A549 (cell line): ENCODE measurements around the gene DVL2. TPM values are rescaled to one million over a fixed set of nuclear protein-coding genes. Genes with fewer than 3 reads are reported as not detected.

Experiments used
- ATAC-seq, 2 experiments: fragments of 200-7000 bp in 1 of 2; fragments of >200 bp in 1 of 2; cut with Nextera tagmentation in 1 of 2; cut with Tn5 transposase in 1 of 2; 3 replicates each; pipeline versions ENCODE4 v1.8.0 to v1.9.1; 2018 to 2020; ENCODE audit warnings: mild to moderate bottlenecking in 1 of 2, moderate library complexity in 1 of 2
- CTCF ChIA-PET: fragments of 300-600 bp; sonication (Branson Sonifier 250); formaldehyde crosslinking; extraction: SDS; loops from one replicate; lab custom pipeline; 2021; ENCODE audit warnings: antibody characterized with exemption, inconsistent platforms; lab: Yijun Ruan, JAX
- POLR2A ChIA-PET: fragments of 350-600 bp; formaldehyde crosslinking; extraction: SDS; loops from one replicate; lab custom pipeline; 2021; ENCODE audit warnings: antibody characterized with exemption, inconsistent platforms; lab: Yijun Ruan, JAX
- DNase-seq, 2 experiments: peaks; one replicate each; pipeline versions ENCODE4 v3.0.0 to v3.0.0-alpha.2; 2011 to 2016; ENCODE audit warnings: low read depth in 1 of 2, low spot score in 1 of 2
- FAIRE-seq: peaks from 2 replicates; lab custom pipeline; 2011; peaks lifted over from hg19 to GRCh38; lab: Jason Lieb, UNC
- H3K27ac ChIP-seq, 2 experiments: fragments of >200 bp; sonication (Bioruptor Twin); formaldehyde crosslinking; 3 replicates each; pipeline ENCODE4 v1.5.1; 2016 to 2017
- H3K4me1 ChIP-seq: fragments of >200 bp; sonication (Bioruptor Twin); formaldehyde crosslinking; 3 replicates; pipeline ENCODE4 v1.6.1; 2016
- H3K4me2 ChIP-seq: fragments of >200 bp; sonication (Bioruptor Twin); formaldehyde crosslinking; 3 replicates; pipeline ENCODE4 v1.6.1; 2016
- H3K4me3 ChIP-seq: fragments of >200 bp; sonication (Bioruptor Twin); formaldehyde crosslinking; 3 replicates; pipeline ENCODE4 v1.5.1; 2016
- H3K9me3 ChIP-seq: fragments of >200 bp; sonication (Bioruptor Twin); formaldehyde crosslinking; 3 replicates; pipeline ENCODE4 v1.6.1; 2016
- BHLHE40 ChIP-seq: IDR thresholded peaks from 2 replicates; pipeline ENCODE4 v1.6.1; 2012; ENCODE audit warnings: low read depth, low read length, inconsistent platforms
- CBX8 ChIP-seq: fragments of 200-600 bp; sonication (generic); IDR thresholded peaks from 2 replicates; pipeline ENCODE4 v1.6.1; 2016
- CEBPB ChIP-seq, 2 experiments: fragments of >200 bp in 1 of 2; sonication (Bioruptor Twin) in 1 of 2; formaldehyde crosslinking in 1 of 2; IDR thresholded peaks; 2 replicates each; pipeline ENCODE4 v1.6.1; 2012 to 2016
- CHD2 ChIP-seq: fragments of 150-350 bp; IDR thresholded peaks from 2 replicates; pipeline ENCODE4 v1.6.1; 2014; ENCODE audit warnings: low read length; ENCODE audit not compliant: partially characterized antibody
- CHD4 ChIP-seq: fragments of 200-600 bp; sonication (generic); IDR thresholded peaks from 2 replicates; pipeline ENCODE4 v1.6.1; 2016; ENCODE audit warnings: antibody characterized with exemption, mild to moderate bottlenecking, borderline replicate concordance
- ESRRA ChIP-seq: fragments of 150-350 bp; IDR thresholded peaks from 2 replicates; pipeline ENCODE4 v1.6.1; 2014; ENCODE audit warnings: mild to moderate bottlenecking, low read length, borderline replicate concordance
- FOXS1 ChIP-seq: fragments of 250-450 bp; sonication (Bioruptor Pico); IDR thresholded peaks from 2 replicates; pipeline ENCODE4 v1.5.0; 2020; ENCODE audit warnings: mild to moderate bottlenecking, moderate library complexity
- HDAC2 ChIP-seq: fragments of 200-600 bp; sonication (generic); IDR thresholded peaks from 2 replicates; pipeline ENCODE4 v1.6.1; 2016
- HEYL ChIP-seq: fragments of 250-450 bp; sonication (Bioruptor Pico); IDR thresholded peaks from 2 replicates; pipeline ENCODE4 v1.8.0; 2021; ENCODE audit warnings: mild to moderate bottlenecking, moderate library complexity
- HOXB13 ChIP-seq: fragments of 250-450 bp; sonication (Bioruptor Pico); IDR thresholded peaks from 2 replicates; pipeline ENCODE4 v1.5.0; 2020; ENCODE audit warnings: low read depth, mild to moderate bottlenecking, moderate library complexity
- JUN ChIP-seq, 2 experiments: fragments of >200 bp; sonication (Bioruptor Twin); formaldehyde crosslinking; IDR thresholded peaks; 2 replicates in 1 of 2; 3 replicates in 1 of 2; pipeline ENCODE4 v1.6.1; 2016 to 2017
- KDM5A ChIP-seq: fragments of 200-600 bp; sonication (generic); IDR thresholded peaks from 2 replicates; pipeline ENCODE4 v1.6.1; 2016; ENCODE audit warnings: antibody characterized with exemption, mild to moderate bottlenecking
- MAZ ChIP-seq: fragments of 150-350 bp; IDR thresholded peaks from 2 replicates; pipeline ENCODE4 v1.6.1; 2014; ENCODE audit warnings: antibody characterized with exemption, low read depth, low read length, borderline replicate concordance
- MYC ChIP-seq: IDR thresholded peaks from 2 replicates; pipeline ENCODE4 v1.6.1; 2012; ENCODE audit warnings: mild to moderate bottlenecking, inconsistent platforms, low read length, improper control_type of control experiment, borderline replicate concordance
- NR3C1 ChIP-seq: fragments of >200 bp; sonication (Bioruptor Twin); formaldehyde crosslinking; IDR thresholded peaks from 3 replicates; pipeline ENCODE4 v1.6.1; 2017
- PHF8 ChIP-seq: fragments of 200-600 bp; sonication (generic); IDR thresholded peaks from 2 replicates; pipeline ENCODE4 v1.6.1; 2016; ENCODE audit warnings: low read depth, mild to moderate bottlenecking, antibody characterized with exemption, moderate library complexity, borderline replicate concordance
- POLR2AphosphoS2 ChIP-seq: conservative IDR thresholded peaks from 2 replicates; pipeline ENCODE4 v1.6.1; 2012; ENCODE audit warnings: low read length, improper control_type of control experiment, inconsistent platforms
- RAD21 ChIP-seq, 2 experiments: fragments of >200 bp in 1 of 2; sonication (Bioruptor Twin) in 1 of 2; formaldehyde crosslinking in 1 of 2; IDR thresholded peaks in 1 of 2; conservative IDR thresholded peaks in 1 of 2; 2 replicates in 1 of 2; 3 replicates in 1 of 2; pipeline ENCODE4 v1.6.1; 2012 to 2018; ENCODE audit warnings: inconsistent platforms in 1 of 2
- RARB ChIP-seq: fragments of 250-450 bp; sonication (Bioruptor Pico); IDR thresholded peaks from 2 replicates; pipeline ENCODE4 v1.8.0; 2021; ENCODE audit warnings: mild to moderate bottlenecking, moderate library complexity
- RCOR1 ChIP-seq: fragments of 150-350 bp; IDR thresholded peaks from 2 replicates; pipeline ENCODE4 v1.6.1; 2014; ENCODE audit warnings: antibody characterized with exemption, low read length, low read depth
- RNF2 ChIP-seq: fragments of 200-600 bp; sonication (generic); IDR thresholded peaks from 2 replicates; pipeline ENCODE4 v1.6.1; 2016; ENCODE audit warnings: low read depth, mild to moderate bottlenecking, antibody characterized with exemption, moderate library complexity, borderline replicate concordance
- SMC3 ChIP-seq: fragments of >200 bp; sonication (Bioruptor Twin); formaldehyde crosslinking; IDR thresholded peaks from 3 replicates; pipeline ENCODE4 v1.6.1; 2018; ENCODE audit warnings: inconsistent platforms
- SREBF2 ChIP-seq: fragments of 450-650 bp; IDR thresholded peaks from 2 replicates; pipeline ENCODE4 v1.6.1; 2014; ENCODE audit warnings: mild to moderate bottlenecking, moderate library complexity
- ZC3H11A ChIP-seq: fragments of 450-650 bp; IDR thresholded peaks from 2 replicates; pipeline ENCODE4 v1.6.1; 2014; ENCODE audit warnings: antibody characterized with exemption, mild to moderate bottlenecking
- WGBS: methylation state at CpG from one replicate; pipeline ENCODE4 v1.1.6; 2017; ENCODE audit errors: missing lambda C conversion rate; 5-methylcytosine and 5-hydroxymethylcytosine counted together
- polyA plus RNA-seq, 4 experiments: library from polyadenylated mRNA; depleted of rRNA in 3 of 4; stranded (reverse); fragments of >200 nt; fragmentation: RNase III in 1 of 4; extraction: RNeasy Plus Mini Kit Qiagen cat#74134 plus additional on column Dnase treatment in 1 of 4; gene quantifications; 2 replicates in 3 of 4; 3 replicates in 1 of 4; pipeline ENCODE4 v1.2.3, GENCODE V29; 2011 to 2017
- TF ChIP-seq, protein P1 (sequence below): fragments of 450-650 bp; IDR thresholded peaks from 2 replicates; pipeline ENCODE4 v1.6.1; 2014; ENCODE audit warnings: antibody characterized with exemption
- TF ChIP-seq, protein P2 (sequence below): IDR thresholded peaks from 2 replicates; pipeline ENCODE4 v1.6.1; 2012
- TF ChIP-seq, protein P3 (sequence below): fragments of >200 bp; sonication (Bioruptor Twin); formaldehyde crosslinking; IDR thresholded peaks from 3 replicates; pipeline ENCODE4 v1.6.1; 2016
- TF ChIP-seq, protein P4 (sequence below): IDR thresholded peaks from 2 replicates; pipeline ENCODE4 v1.6.1; 2012
- TF ChIP-seq, protein P5 (sequence below): fragments of 250-450 bp; sonication (Bioruptor Pico); IDR thresholded peaks from 2 replicates; pipeline ENCODE4 v1.5.0; 2020; ENCODE audit warnings: low read depth, mild to moderate bottlenecking, moderate library complexity
- TF ChIP-seq, protein P6 (sequence below): fragments of 250-450 bp; sonication (Bioruptor Pico); IDR thresholded peaks from 2 replicates; pipeline ENCODE4 v1.5.0; 2021; ENCODE audit warnings: mild to moderate bottlenecking, moderate library complexity, borderline replicate concordance

Gene DVL2
- polyA plus RNA-seq, 2 of the 4 experiments (the other 2 are of a cell fraction): 5.7 to 40.4 TPM

DNA sequence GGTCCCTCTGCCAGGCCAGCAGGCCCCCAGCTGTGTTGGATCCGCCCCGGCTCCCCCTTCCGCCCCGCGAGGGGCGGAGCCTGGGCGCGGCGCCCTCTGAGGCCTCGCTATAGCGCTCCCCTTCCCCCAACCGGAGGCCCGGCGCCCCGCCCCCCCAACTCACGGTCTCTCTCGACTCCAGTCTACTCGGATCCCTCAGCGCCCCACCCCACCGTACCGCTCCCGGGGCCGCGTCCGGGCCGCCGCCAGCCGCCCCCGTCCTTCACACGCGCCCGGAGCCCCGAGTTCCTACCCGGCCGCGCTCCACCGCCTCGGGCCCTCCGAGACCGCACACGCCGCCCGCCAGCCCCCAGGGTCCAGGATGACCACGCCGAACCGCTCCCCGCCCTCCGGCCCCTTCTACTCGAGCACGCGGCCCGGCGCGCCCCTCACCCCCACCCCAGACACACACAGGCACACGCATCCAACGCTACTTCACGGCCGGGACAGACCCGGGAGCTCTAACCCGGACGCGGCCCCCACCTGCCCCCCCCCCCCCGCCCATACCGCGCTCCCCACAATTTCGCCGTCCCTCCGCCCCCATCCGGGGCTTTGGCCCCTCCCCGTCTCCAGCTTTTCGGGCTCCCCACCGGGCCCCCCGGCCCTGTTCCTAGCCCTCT is 3.6 kb upstream of the DVL2 start:
- peak; percentile 2 to 13; a peak in 5 of 6 replicates for ATAC-seq
- Histone ChIP-seq H3K4me2 (peak overlapping the region; percentile 69), H3K9me3 (no peaks in the 10 kb centered on the region), H3K27ac (peak overlapping the region; percentile 98 to 100), H3K4me3 (peak overlapping the region; percentile 99), H3K4me1 (peaks cover 52% of the 10 kb centered on the region)
- no peak for FAIRE-seq
- DNase-seq: peak; percentile 78 to 83
- CTCF ChIA-PET: interaction anchor here (1.1 to 17.3 kb wide), 5 partner anchors 16 to 192 kb away, joined by 3 to 169 read pairs (median 6); partner anchors contain the start of genes ACADVL and DLG4
- 4% methylated on average over 5 of the region's 73 CpGs for WGBS
- TF ChIP-seq MYC: 0 out of 2 replicates have a peak, but pooled peaks have one; percentile 74
- no peak for TF ChIP-seq FOXS1 (CRISPR knock-in tag)
- TF ChIP-seq, protein P1, sequence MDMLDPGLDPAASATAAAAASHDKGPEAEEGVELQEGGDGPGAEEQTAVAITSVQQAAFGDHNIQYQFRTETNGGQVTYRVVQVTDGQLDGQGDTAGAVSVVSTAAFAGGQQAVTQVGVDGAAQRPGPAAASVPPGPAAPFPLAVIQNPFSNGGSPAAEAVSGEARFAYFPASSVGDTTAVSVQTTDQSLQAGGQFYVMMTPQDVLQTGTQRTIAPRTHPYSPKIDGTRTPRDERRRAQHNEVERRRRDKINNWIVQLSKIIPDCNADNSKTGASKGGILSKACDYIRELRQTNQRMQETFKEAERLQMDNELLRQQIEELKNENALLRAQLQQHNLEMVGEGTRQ: no peak
- TF ChIP-seq CHD2: peak; percentile 5
- no peak for TF ChIP-seq RAD21 (conservative IDR thresholded peaks at IDR 0.05 in 1 of 2, IDR thresholded peaks at IDR 0.05 in 1 of 2)
- TF ChIP-seq, protein P2, sequence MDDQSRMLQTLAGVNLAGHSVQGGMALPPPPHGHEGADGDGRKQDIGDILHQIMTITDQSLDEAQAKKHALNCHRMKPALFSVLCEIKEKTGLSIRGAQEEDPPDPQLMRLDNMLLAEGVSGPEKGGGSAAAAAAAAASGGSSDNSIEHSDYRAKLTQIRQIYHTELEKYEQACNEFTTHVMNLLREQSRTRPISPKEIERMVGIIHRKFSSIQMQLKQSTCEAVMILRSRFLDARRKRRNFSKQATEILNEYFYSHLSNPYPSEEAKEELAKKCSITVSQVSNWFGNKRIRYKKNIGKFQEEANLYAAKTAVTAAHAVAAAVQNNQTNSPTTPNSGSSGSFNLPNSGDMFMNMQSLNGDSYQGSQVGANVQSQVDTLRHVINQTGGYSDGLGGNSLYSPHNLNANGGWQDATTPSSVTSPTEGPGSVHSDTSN: peak; percentile 81
- TF ChIP-seq SMC3: no peak
- peak; percentile 64; the same call in 1 of the 2 replicates for TF ChIP-seq PHF8
- no peak for TF ChIP-seq RCOR1
- no peak for TF ChIP-seq KDM5A
- peak; percentile 39 to 92; a peak in 4 of 5 replicates for TF ChIP-seq JUN (IDR thresholded peaks at IDR 0.05)
- no peak for TF ChIP-seq MAZ
- TF ChIP-seq RARB (CRISPR knock-in tag): no peak
- TF ChIP-seq, protein P3, sequence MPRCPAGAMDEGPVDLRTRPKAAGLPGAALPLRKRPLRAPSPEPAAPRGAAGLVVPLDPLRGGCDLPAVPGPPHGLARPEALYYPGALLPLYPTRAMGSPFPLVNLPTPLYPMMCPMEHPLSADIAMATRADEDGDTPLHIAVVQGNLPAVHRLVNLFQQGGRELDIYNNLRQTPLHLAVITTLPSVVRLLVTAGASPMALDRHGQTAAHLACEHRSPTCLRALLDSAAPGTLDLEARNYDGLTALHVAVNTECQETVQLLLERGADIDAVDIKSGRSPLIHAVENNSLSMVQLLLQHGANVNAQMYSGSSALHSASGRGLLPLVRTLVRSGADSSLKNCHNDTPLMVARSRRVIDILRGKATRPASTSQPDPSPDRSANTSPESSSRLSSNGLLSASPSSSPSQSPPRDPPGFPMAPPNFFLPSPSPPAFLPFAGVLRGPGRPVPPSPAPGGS: peak; percentile 81
- no peak for TF ChIP-seq CBX8
- TF ChIP-seq, protein P4, sequence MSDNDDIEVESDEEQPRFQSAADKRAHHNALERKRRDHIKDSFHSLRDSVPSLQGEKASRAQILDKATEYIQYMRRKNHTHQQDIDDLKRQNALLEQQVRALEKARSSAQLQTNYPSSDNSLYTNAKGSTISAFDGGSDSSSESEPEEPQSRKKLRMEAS: peak; percentile 71
- no peak for TF ChIP-seq BHLHE40
- TF ChIP-seq SREBF2: no peak
- no peak for TF ChIP-seq NR3C1
- TF ChIP-seq HEYL: no peak
- TF ChIP-seq HDAC2: no peak
- no peak for TF ChIP-seq CHD4
- no peak for TF ChIP-seq POLR2AphosphoS2
- TF ChIP-seq, protein P5, sequence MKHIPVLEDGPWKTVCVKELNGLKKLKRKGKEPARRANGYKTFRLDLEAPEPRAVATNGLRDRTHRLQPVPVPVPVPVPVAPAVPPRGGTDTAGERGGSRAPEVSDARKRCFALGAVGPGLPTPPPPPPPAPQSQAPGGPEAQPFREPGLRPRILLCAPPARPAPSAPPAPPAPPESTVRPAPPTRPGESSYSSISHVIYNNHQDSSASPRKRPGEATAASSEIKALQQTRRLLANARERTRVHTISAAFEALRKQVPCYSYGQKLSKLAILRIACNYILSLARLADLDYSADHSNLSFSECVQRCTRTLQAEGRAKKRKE: no peak
- TF ChIP-seq CEBPB (IDR thresholded peaks at IDR 0.05): no peak
- TF ChIP-seq ZC3H11A: no peak
- TF ChIP-seq HOXB13 (CRISPR knock-in tag): no peak
- TF ChIP-seq RNF2: no peak
- TF ChIP-seq ESRRA: no peak
- TF ChIP-seq, protein P6, sequence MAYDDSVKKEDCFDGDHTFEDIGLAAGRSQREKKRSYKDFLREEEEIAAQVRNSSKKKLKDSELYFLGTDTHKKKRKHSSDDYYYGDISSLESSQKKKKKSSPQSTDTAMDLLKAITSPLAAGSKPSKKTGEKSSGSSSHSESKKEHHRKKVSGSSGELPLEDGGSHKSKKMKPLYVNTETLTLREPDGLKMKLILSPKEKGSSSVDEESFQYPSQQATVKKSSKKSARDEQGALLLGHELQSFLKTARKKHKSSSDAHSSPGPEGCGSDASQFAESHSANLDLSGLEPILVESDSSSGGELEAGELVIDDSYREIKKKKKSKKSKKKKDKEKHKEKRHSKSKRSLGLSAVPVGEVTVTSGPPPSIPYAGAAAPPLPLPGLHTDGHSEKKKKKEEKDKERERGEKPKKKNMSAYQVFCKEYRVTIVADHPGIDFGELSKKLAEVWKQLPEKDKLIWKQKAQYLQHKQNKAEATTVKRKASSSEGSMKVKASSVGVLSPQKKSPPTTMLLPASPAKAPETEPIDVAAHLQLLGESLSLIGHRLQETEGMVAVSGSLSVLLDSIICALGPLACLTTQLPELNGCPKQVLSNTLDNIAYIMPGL (CRISPR knock-in tag): no peak
- POLR2A ChIA-PET: interaction anchor here (0.6 to 6.9 kb wide), 5 partner anchors 14 to 192 kb away, joined by 3 to 63 read pairs (median 5); partner anchors contain the start of genes ACADVL, CTDNEP1, DLG4 and ELP5
